Stimulated activated naive B cell treated with anti-CD40 and anti-IgM and Interleukin-4, amounts not matched to agents 10 μg/mL and 1 μg/mL and 100 μg/mL, for 72 hours (primary cell): ENCODE data around the gene ZNF211.

Experiments
- ATAC-seq, 2 donors: fragments of 150-1000 bp; cut with Tn5 transposase; replicated peaks; 2 replicates each; pipeline ENCODE4 v1.10.0; 2021; ENCODE audit warnings: moderate library complexity in 1 of 2
- DNase-seq: peaks from one replicate; pipeline ENCODE4 v3.0.0; 2021
- H3K27ac Mint-ChIP-seq: one replicate; pipeline ENCODE4 v1.8.0; 2022; ENCODE audit warnings: mild to moderate bottlenecking, mixed read lengths
- H3K27me3 Mint-ChIP-seq, 2 donors: one replicate each; pipeline ENCODE4 v1.8.0; 2022; ENCODE audit warnings: mixed read lengths in 2 of 2
- H3K36me3 Mint-ChIP-seq, 2 donors: one replicate each; pipeline ENCODE4 v1.8.0; 2022; ENCODE audit warnings: mixed read lengths in 2 of 2, mild to moderate bottlenecking in 1 of 2
- H3K4me1 Mint-ChIP-seq, 2 donors: one replicate each; pipeline ENCODE4 v1.8.0; 2022; ENCODE audit warnings: mixed read lengths in 2 of 2, mild to moderate bottlenecking in 1 of 2
- H3K4me3 Mint-ChIP-seq, 2 donors: one replicate each; pipeline ENCODE4 v1.8.0; 2022; ENCODE audit warnings: mild to moderate bottlenecking in 2 of 2, mixed read lengths in 2 of 2, moderate library complexity in 1 of 2
- H3K9me3 Mint-ChIP-seq, 2 donors: one replicate each; pipeline ENCODE4 v1.8.0; 2022; ENCODE audit warnings: mixed read lengths in 2 of 2, mild to moderate bottlenecking in 1 of 2

ZNF211 gene

GRCh38 chr19:57637379-57637778 lies 4.4 kb downstream of the ZNF211 start:
- no peak overlapping the region for H3K27ac Mint-ChIP-seq
- no peak for ATAC-seq
- no peak overlapping the region for H3K4me3 Mint-ChIP-seq
- no peaks in the 10 kb centered on the region for H3K27me3 Mint-ChIP-seq
- DNase-seq: no peak
- H3K36me3 Mint-ChIP-seq: peaks cover 68 to 81% of the 10 kb centered on the region in 2 donors
- H3K9me3 Mint-ChIP-seq: peaks cover 28 to 37% of the 10 kb centered on the region in 2 donors
- H3K4me1 Mint-ChIP-seq: peaks cover 14 to 29% of the 10 kb centered on the region in 2 donors

- Mint-ChIP-seq H3K27ac (no peak overlapping the region), H3K9me3 (peaks cover 22 to 34% of the 10 kb centered on the region in 2 donors), H3K4me3 (no peak overlapping the region), H3K36me3 (peaks cover 69 to 71% of the 10 kb centered on the region in 2 donors), H3K27me3 (no peaks in the 10 kb centered on the region), H3K4me1 (no peaks in the 10 kb centered on the region)
- DNase-seq (no peak), ATAC-seq (no peak)
Observed at GRCh38 chr19:57641715-57642234, 8.8 kb downstream of the ZNF211 start.

- H3K27me3 Mint-ChIP-seq: no peaks in the 10 kb centered on the region
- H3K4me1 Mint-ChIP-seq: no peaks in the 10 kb centered on the region
- ATAC-seq (no peak), DNase-seq (no peak)
- H3K27ac Mint-ChIP-seq: no peak overlapping the region
- H3K9me3 Mint-ChIP-seq: peaks cover 17 to 28% of the 10 kb centered on the region in 2 donors
- peaks cover 62 to 63% of the 10 kb centered on the region in 2 donors for H3K36me3 Mint-ChIP-seq
- no peak overlapping the region for H3K4me3 Mint-ChIP-seq
Observed at GRCh38 chr19:57642396-57643046, 9.6 kb downstream of the ZNF211 start.

- H3K9me3 Mint-ChIP-seq: peaks cover 11 to 25% of the 10 kb centered on the region in 2 donors
- peaks cover 51 to 52% of the 10 kb centered on the region in 2 donors for H3K36me3 Mint-ChIP-seq
- no peaks in the 10 kb centered on the region for H3K27me3 Mint-ChIP-seq
- no peaks in the 10 kb centered on the region for H3K4me1 Mint-ChIP-seq
- no peak for DNase-seq
- H3K4me3 Mint-ChIP-seq: no peak overlapping the region
- no peak for ATAC-seq
- H3K27ac Mint-ChIP-seq: no peak overlapping the region
Observed at GRCh38 chr19:57643734-57644133, 10.8 kb downstream of the ZNF211 start.

GRCh38 chr19:57648331-57649003 lies 15.5 kb downstream of the ZNF211 start:
- H3K36me3 Mint-ChIP-seq: peaks cover 4 to 15% of the 10 kb centered on the region in 2 donors
- H3K27ac Mint-ChIP-seq: no peak overlapping the region
- H3K9me3 Mint-ChIP-seq: peaks cover 5 to 9% of the 10 kb centered on the region in 2 donors
- peaks cover 5 to 9% of the 10 kb centered on the region in 2 donors for H3K4me1 Mint-ChIP-seq
- H3K27me3 Mint-ChIP-seq: peaks cover 17 to 21% of the 10 kb centered on the region in 2 donors
- no peak overlapping the region for H3K4me3 Mint-ChIP-seq
- DNase-seq: no peak
- no peak for ATAC-seq

- Mint-ChIP-seq H3K4me3 (peak overlapping the region in 1 of 2 donors; percentile 38), H3K36me3 (peaks cover 6 to 15% of the 10 kb centered on the region in 2 donors), H3K27ac (peak overlapping the region; percentile 28), H3K27me3 (peaks cover 43 to 50% of the 10 kb centered on the region in 2 donors), H3K4me1 (peaks cover 5 to 9% of the 10 kb centered on the region in 2 donors), H3K9me3 (peaks cover 16 to 25% of the 10 kb centered on the region in 2 donors)
- ATAC-seq (no peak), DNase-seq (no peak)
Observed at GRCh38 chr19:57651654-57651996, 18.7 kb downstream of the ZNF211 start.

- peaks cover 6 to 15% of the 10 kb centered on the region in 2 donors for H3K36me3 Mint-ChIP-seq
- peaks cover 5 to 9% of the 10 kb centered on the region in 2 donors for H3K4me1 Mint-ChIP-seq
- DNase-seq (no peak), ATAC-seq (no peak)
- peaks cover 16 to 24% of the 10 kb centered on the region in 2 donors for H3K9me3 Mint-ChIP-seq
- no peak overlapping the region for H3K27ac Mint-ChIP-seq
- H3K27me3 Mint-ChIP-seq: peaks cover 48 to 58% of the 10 kb centered on the region in 2 donors
- no peak overlapping the region for H3K4me3 Mint-ChIP-seq
Observed at GRCh38 chr19:57653689-57654088, 20.7 kb downstream of the ZNF211 start.

- ATAC-seq: no peak
- H3K27me3 Mint-ChIP-seq: peaks cover 55 to 69% of the 10 kb centered on the region in 2 donors
- no peak overlapping the region for H3K4me3 Mint-ChIP-seq
- DNase-seq: no peak
- peaks cover 5 to 9% of the 10 kb centered on the region in 2 donors for H3K4me1 Mint-ChIP-seq
- H3K9me3 Mint-ChIP-seq: peaks cover 16 to 24% of the 10 kb centered on the region in 2 donors
- peaks cover 6 to 15% of the 10 kb centered on the region in 2 donors for H3K36me3 Mint-ChIP-seq
- no peak overlapping the region for H3K27ac Mint-ChIP-seq
Observed at GRCh38 chr19:57655443-57655842, 22.5 kb downstream of the ZNF211 start.

GRCh38 chr19:57656346-57656745 lies 23.4 kb downstream of the ZNF211 start:
- Mint-ChIP-seq H3K9me3 (peaks cover 15 to 24% of the 10 kb centered on the region in 2 donors), H3K4me3 (no peak overlapping the region), H3K27me3 (peaks cover 60 to 76% of the 10 kb centered on the region in 2 donors), H3K36me3 (peaks cover 6 to 14% of the 10 kb centered on the region in 2 donors), H3K4me1 (peaks cover 4 to 6% of the 10 kb centered on the region in 2 donors), H3K27ac (no peak overlapping the region)
- no peak for DNase-seq
- ATAC-seq: no peak

GRCh38 chr19:57664269-57665127 lies 31.5 kb downstream of the ZNF211 start:
- Mint-ChIP-seq H3K4me3 (peak overlapping the region; percentile 84 to 90), H3K9me3 (no peaks in the 10 kb centered on the region), H3K36me3 (no peaks in the 10 kb centered on the region), H3K27me3 (peaks cover 39 to 61% of the 10 kb centered on the region in 2 donors), H3K27ac (no peak overlapping the region), H3K4me1 (peaks cover 4 to 14% of the 10 kb centered on the region in 2 donors)
- ATAC-seq (peak; percentile 78 to 85), DNase-seq (peak; percentile 5)

GRCh38 chr19:57665261-57665806 lies 32.4 kb downstream of the ZNF211 start:
- Mint-ChIP-seq H3K9me3 (no peaks in the 10 kb centered on the region), H3K36me3 (no peaks in the 10 kb centered on the region), H3K27me3 (peaks cover 34 to 56% of the 10 kb centered on the region in 2 donors), H3K27ac (no peak overlapping the region), H3K4me3 (no peak overlapping the region), H3K4me1 (peaks cover 4 to 14% of the 10 kb centered on the region in 2 donors)
- ATAC-seq: no peak
- no peak for DNase-seq

GRCh38 chr19:57667228-57667627 lies 34.3 kb downstream of the ZNF211 start:
- Mint-ChIP-seq H3K9me3 (no peaks in the 10 kb centered on the region), H3K27ac (no peak overlapping the region), H3K4me3 (no peak overlapping the region), H3K36me3 (no peaks in the 10 kb centered on the region), H3K27me3 (peaks cover 33 to 55% of the 10 kb centered on the region in 2 donors), H3K4me1 (peaks cover 4 to 14% of the 10 kb centered on the region in 2 donors)
- DNase-seq (no peak), ATAC-seq (no peak)

GRCh38 chr19:57668635-57669034 lies 35.7 kb downstream of the ZNF211 start, which contains the start of gene ZSCAN4:
ZSCAN4 (plus strand) TSS chr19:57668935; CDS start chr19:57676146, 7,211 bp downstream.
- Mint-ChIP-seq H3K4me1 (peaks cover 4 to 14% of the 10 kb centered on the region in 2 donors), H3K9me3 (no peaks in the 10 kb centered on the region), H3K27ac (no peak within 1 kb of the TSS), H3K4me3 (no peak within 1 kb of the TSS), H3K27me3 (peaks cover 33 to 55% of the 10 kb centered on the region in 2 donors), H3K36me3 (no peaks in the 10 kb centered on the region)
- ATAC-seq (no peak), DNase-seq (no peak)
